Muscle layer of colon (tissue), 2 donors: ENCODE results near the gene LRRC7.
"Not testable (repeated sequence)": the region's sequence is repeated elsewhere in the genome, so short reads cannot be mapped to it uniquely, and the experiment has no call there.

ENCODE experiments used
- H3K27ac ChIP-seq: one replicate; pipeline ENCODE4 v1.7.0; 2013; ENCODE audit warnings: low read depth, mild to moderate bottlenecking, low read length, moderate library complexity
- H3K27me3 ChIP-seq, 2 donors: one replicate each; pipeline ENCODE4 v1.7.0; 2013; ENCODE audit warnings: low read length in 2 of 2, mild to moderate bottlenecking in 2 of 2; ENCODE audit not compliant: insufficient read depth in 2 of 2, control insufficient read depth in 1 of 2
- H3K36me3 ChIP-seq: one replicate; pipeline ENCODE4 v1.7.0; 2013; ENCODE audit warnings: mild to moderate bottlenecking, low read length; ENCODE audit not compliant: insufficient read depth
- H3K4me1 ChIP-seq: one replicate; pipeline ENCODE4 v1.7.0; 2013; ENCODE audit warnings: mild to moderate bottlenecking, low read length; ENCODE audit not compliant: insufficient read depth
- H3K4me3 ChIP-seq, 2 donors: one replicate each; pipeline ENCODE4 v1.7.0; 2013; ENCODE audit warnings: low read length in 2 of 2, low read depth in 1 of 2, mild to moderate bottlenecking in 1 of 2, moderate library complexity in 1 of 2
- H3K9ac ChIP-seq: one replicate; pipeline ENCODE4 v1.7.0; 2013; ENCODE audit warnings: low read length
- H3K9me3 ChIP-seq: one replicate; pipeline ENCODE4 v1.7.0; 2013; ENCODE audit warnings: mild to moderate bottlenecking, low read length
- donor health status: abdominal sarcoma.
- donor health status: Adenocarcinoma of cecum.

The LRRC7 gene

GRCh38 chr1:69845655-69846054, 277.9 kb downstream of the LRRC7 start:
- Histone ChIP-seq H3K4me3 (no peak overlapping the region), H3K36me3 (no peaks in the 10 kb centered on the region), H3K9ac (no peak overlapping the region), H3K27me3 (no peaks in the 10 kb centered on the region), H3K27ac (no peak overlapping the region), H3K9me3 (no peaks in the 10 kb centered on the region), H3K4me1 (no peaks in the 10 kb centered on the region)

- no peaks in the 10 kb centered on the region for H3K9me3 ChIP-seq
- H3K4me1 ChIP-seq: no peaks in the 10 kb centered on the region
- H3K36me3 ChIP-seq: no peaks in the 10 kb centered on the region
- H3K4me3 ChIP-seq: no peak overlapping the region
- H3K27me3 ChIP-seq: no peaks in the 10 kb centered on the region
- no peak overlapping the region for H3K9ac ChIP-seq
- no peak overlapping the region for H3K27ac ChIP-seq
These were observed 278.5 kb downstream of the LRRC7 start for GRCh38 chr1:69846267-69846666.

GRCh38 chr1:69847670-69848069, 279.9 kb downstream of the LRRC7 start:
- no peaks in the 10 kb centered on the region for H3K36me3 ChIP-seq
- H3K9ac ChIP-seq: no peak overlapping the region
- no peak overlapping the region for H3K27ac ChIP-seq
- H3K27me3 ChIP-seq: no peaks in the 10 kb centered on the region
- H3K4me1 ChIP-seq: no peaks in the 10 kb centered on the region
- no peak overlapping the region for H3K4me3 ChIP-seq
- no peaks in the 10 kb centered on the region for H3K9me3 ChIP-seq

GRCh38 chr1:69852151-69852550, 284.4 kb downstream of the LRRC7 start:
- H3K27me3 ChIP-seq: no peaks in the 10 kb centered on the region
- no peaks in the 10 kb centered on the region for H3K9me3 ChIP-seq
- H3K36me3 ChIP-seq: no peaks in the 10 kb centered on the region
- H3K4me1 ChIP-seq: no peaks in the 10 kb centered on the region
- no peak overlapping the region for H3K4me3 ChIP-seq
- no peak overlapping the region for H3K27ac ChIP-seq
- no peak overlapping the region for H3K9ac ChIP-seq

GRCh38 chr1:69852706-69853105, 285.0 kb downstream of the LRRC7 start:
- Histone ChIP-seq H3K9me3 (no peaks in the 10 kb centered on the region), H3K27ac (no peak overlapping the region), H3K4me1 (no peaks in the 10 kb centered on the region), H3K36me3 (no peaks in the 10 kb centered on the region), H3K27me3 (no peaks in the 10 kb centered on the region), H3K9ac (no peak overlapping the region), H3K4me3 (no peak overlapping the region)

GRCh38 chr1:69858534-69858933, 290.8 kb downstream of the LRRC7 start:
- Histone ChIP-seq H3K9ac (no peak overlapping the region), H3K36me3 (no peaks in the 10 kb centered on the region), H3K27ac (no peak overlapping the region), H3K9me3 (no peaks in the 10 kb centered on the region), H3K27me3 (no peaks in the 10 kb centered on the region), H3K4me1 (no peaks in the 10 kb centered on the region), H3K4me3 (no peak overlapping the region)

GRCh38 chr1:69861641-69862040, 293.9 kb downstream of the LRRC7 start:
- Histone ChIP-seq H3K27ac (no peak overlapping the region), H3K4me3 (no peak overlapping the region), H3K4me1 (no peaks in the 10 kb centered on the region), H3K9me3 (no peaks in the 10 kb centered on the region), H3K36me3 (no peaks in the 10 kb centered on the region), H3K27me3 (no peaks in the 10 kb centered on the region), H3K9ac (no peak overlapping the region)

GRCh38 chr1:69862906-69863305, 295.2 kb downstream of the LRRC7 start:
- H3K27ac ChIP-seq: no peak overlapping the region

GRCh38 chr1:69863704-69864103, 296.0 kb downstream of the LRRC7 start:
- no peaks in the 10 kb centered on the region for H3K36me3 ChIP-seq
- H3K9ac ChIP-seq: no peak overlapping the region
- no peak overlapping the region for H3K4me3 ChIP-seq
- no peaks in the 10 kb centered on the region for H3K9me3 ChIP-seq
- H3K27me3 ChIP-seq: no peaks in the 10 kb centered on the region
- H3K27ac ChIP-seq: no peak overlapping the region
- no peaks in the 10 kb centered on the region for H3K4me1 ChIP-seq

More at GRCh38 chr1:69862906-69863305, 295.2 kb downstream of the LRRC7 start:
- H3K27me3 ChIP-seq: no peaks in the 10 kb centered on the region
- H3K4me1 ChIP-seq: no peaks in the 10 kb centered on the region
- H3K36me3 ChIP-seq: no peaks in the 10 kb centered on the region
- no peak overlapping the region for H3K4me3 ChIP-seq
- H3K9me3 ChIP-seq: no peaks in the 10 kb centered on the region
- H3K9ac ChIP-seq: no peak overlapping the region

GRCh38 chr1:69871412-69871811, 303.7 kb downstream of the LRRC7 start:
- Histone ChIP-seq H3K27me3 (no peaks in the 10 kb centered on the region), H3K4me3 (no peak overlapping the region), H3K9me3 (no peaks in the 10 kb centered on the region), H3K9ac (no peak overlapping the region), H3K4me1 (no peaks in the 10 kb centered on the region), H3K27ac (no peak overlapping the region), H3K36me3 (no peaks in the 10 kb centered on the region)

GRCh38 chr1:69878338-69878737, 310.6 kb downstream of the LRRC7 start:
- no peaks in the 10 kb centered on the region for H3K27me3 ChIP-seq
- no peaks in the 10 kb centered on the region for H3K36me3 ChIP-seq
- no peaks in the 10 kb centered on the region for H3K4me1 ChIP-seq
- H3K9ac ChIP-seq: no peak overlapping the region
- no peaks in the 10 kb centered on the region for H3K9me3 ChIP-seq
- H3K4me3 ChIP-seq: no peak overlapping the region
- H3K27ac ChIP-seq: no peak overlapping the region

GRCh38 chr1:69888016-69888415, 320.3 kb downstream of the LRRC7 start:
- not testable (repeated sequence) for H3K9ac ChIP-seq

More at GRCh38 chr1:69888016-69888415, 320.3 kb downstream of the LRRC7 start:
- H3K27me3 ChIP-seq, H3K36me3 ChIP-seq, H3K9me3 ChIP-seq, H3K4me1 ChIP-seq, H3K27ac ChIP-seq, H3K4me3 ChIP-seq: not testable (repeated sequence)
